Measurements from ENCODE around the gene PGBD4. TPM values are rescaled to one million over a fixed set of nuclear protein-coding genes. Genes with fewer than 3 reads are reported as not detected.

PGBD4 gene
- total and polyA plus RNA-seq, 11 donors = 0.86 to 2.1 (median 1.4) TPM

DNA sequence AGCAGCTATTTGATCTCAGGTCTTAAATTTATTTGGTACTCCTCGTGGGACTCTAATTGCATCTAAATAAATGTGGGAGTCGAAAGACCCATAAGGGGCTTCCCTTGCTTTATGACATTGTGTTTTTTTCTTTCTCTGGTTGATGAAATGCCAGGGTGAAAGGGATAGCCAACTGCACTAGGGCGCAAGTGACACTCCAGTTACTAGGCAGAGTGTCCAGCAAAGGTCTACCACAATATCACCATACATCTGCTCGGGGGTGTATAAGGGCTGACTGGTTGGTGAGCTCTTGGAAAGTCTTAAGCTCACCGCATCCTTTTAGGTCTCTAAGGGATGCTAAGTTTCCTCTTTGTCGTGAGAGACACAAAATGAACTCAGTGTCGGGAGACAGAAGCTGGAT, 54.0 kb downstream of the PGBD4 start:
- Histone ChIP-seq H3K36me3 (peaks cover 0 to 79% (median 43%) of the 10 kb centered on the region in 9 donors), H3K4me1 (no peaks in the 10 kb centered on the region), H3K27ac (no peak overlapping the region), H3K4me3 (no peak overlapping the region), H3K9me3 (peaks cover 0 to 30% (median 12%) of the 10 kb centered on the region in 12 donors), H3K27me3 (no peaks in the 10 kb centered on the region)
- DNase-seq (no peak), ATAC-seq (no peak)
- intact Hi-C loops (cut with DNase I) = no loop called here
- no peak for TF ChIP-seq POLR2A (IDR thresholded peaks at IDR 0.05)
- TF ChIP-seq, protein P1, sequence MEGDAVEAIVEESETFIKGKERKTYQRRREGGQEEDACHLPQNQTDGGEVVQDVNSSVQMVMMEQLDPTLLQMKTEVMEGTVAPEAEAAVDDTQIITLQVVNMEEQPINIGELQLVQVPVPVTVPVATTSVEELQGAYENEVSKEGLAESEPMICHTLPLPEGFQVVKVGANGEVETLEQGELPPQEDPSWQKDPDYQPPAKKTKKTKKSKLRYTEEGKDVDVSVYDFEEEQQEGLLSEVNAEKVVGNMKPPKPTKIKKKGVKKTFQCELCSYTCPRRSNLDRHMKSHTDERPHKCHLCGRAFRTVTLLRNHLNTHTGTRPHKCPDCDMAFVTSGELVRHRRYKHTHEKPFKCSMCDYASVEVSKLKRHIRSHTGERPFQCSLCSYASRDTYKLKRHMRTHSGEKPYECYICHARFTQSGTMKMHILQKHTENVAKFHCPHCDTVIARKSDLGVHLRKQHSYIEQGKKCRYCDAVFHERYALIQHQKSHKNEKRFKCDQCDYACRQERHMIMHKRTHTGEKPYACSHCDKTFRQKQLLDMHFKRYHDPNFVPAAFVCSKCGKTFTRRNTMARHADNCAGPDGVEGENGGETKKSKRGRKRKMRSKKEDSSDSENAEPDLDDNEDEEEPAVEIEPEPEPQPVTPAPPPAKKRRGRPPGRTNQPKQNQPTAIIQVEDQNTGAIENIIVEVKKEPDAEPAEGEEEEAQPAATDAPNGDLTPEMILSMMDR (IDR thresholded peaks at IDR 0.05) = no peak
- 89 to 95% (median 90%) methylated on average over 7 of the region's 7 CpGs for WGBS, 4 donors

Other genes starting within 250 kb of the PGBD4 start
- gene CHRM5, start 133.6 kb upstream of the PGBD4 start, total RNA-seq = not detected
- not detected for gene CHRM5, start 133.6 kb upstream of the PGBD4 start, polyA plus RNA-seq
- gene AVEN, start 62.9 kb upstream of the PGBD4 start, total RNA-seq = 10 to 100 TPM; 16.3 to 35.8 (median 20.8) TPM
- 10 to 100 TPM; 24.5 to 37.1 TPM for gene AVEN, start 62.9 kb upstream of the PGBD4 start, polyA plus RNA-seq
- 10 to 100 TPM; 28.9 to 95.2 (median 59.1) TPM for gene EMC7, start 221 bp upstream of the PGBD4 start, total RNA-seq
- 100 to 1,000 TPM in 1 of 2 donors, 10 to 100 TPM in 1; 86.0 to 143 TPM for gene EMC7, start 221 bp upstream of the PGBD4 start, polyA plus RNA-seq
- gene KATNBL1, start 108.0 kb downstream of the PGBD4 start, total RNA-seq = 10 to 100 TPM; 10.1 to 21.7 (median 15.8) TPM
- 10 to 100 TPM; 14.6 to 15.0 TPM for gene KATNBL1, start 108.0 kb downstream of the PGBD4 start, polyA plus RNA-seq
- 100 to 1,000 TPM in 2 of 9 donors, 10 to 100 TPM in 7; 65.1 to 159 (median 85.5) TPM for gene EMC4, start 122.9 kb downstream of the PGBD4 start, total RNA-seq
- gene EMC4, start 122.9 kb downstream of the PGBD4 start, polyA plus RNA-seq = 100 to 1,000 TPM; 160 to 163 TPM
- gene SLC12A6, start 235.7 kb downstream of the PGBD4 start, total RNA-seq = 10 to 100 TPM; 17.3 to 35.1 (median 24.9) TPM
- gene SLC12A6, start 235.7 kb downstream of the PGBD4 start, polyA plus RNA-seq = 1 to 10 TPM; 6.1 to 7.0 TPM
- 100 to 1,000 TPM in 8 of 9 donors, 10 to 100 TPM in 1; 96.4 to 217 (median 132) TPM for gene NOP10, start 241.1 kb downstream of the PGBD4 start, total RNA-seq
- gene NOP10, start 241.1 kb downstream of the PGBD4 start, polyA plus RNA-seq = 100 to 1,000 TPM; 200 to 384 TPM
- gene NUTM1, start 241.2 kb downstream of the PGBD4 start, total RNA-seq = not detected
- not detected for gene NUTM1, start 241.2 kb downstream of the PGBD4 start, polyA plus RNA-seq